Endothelial cell of umbilical vein (primary cell): ENCODE measurements around the gene MAP7D2. TPM values are rescaled to one million over a fixed set of nuclear protein-coding genes. Genes with fewer than 3 reads are reported as not detected.

Experiments used
- BruUV-seq: library from RNA; stranded (reverse); fragments of 400-500 nt; replicated peaks from 2 replicates; lab custom pipeline; 2021; lab: Mats Ljungman, UMichigan
- CTCF ChIA-PET: fragments of 300-600, 350-600 bp; sonication (Branson Sonifier 250); formaldehyde crosslinking; loops from one replicate; lab custom pipeline; 2021; ENCODE audit warnings: antibody characterized with exemption, inconsistent platforms; lab: Charles Lee
- POLR2A ChIA-PET: fragments of 300-600, 350-600 bp; sonication (Branson Sonifier 250); formaldehyde crosslinking; loops from one replicate; lab custom pipeline; 2021; ENCODE audit warnings: antibody characterized with exemption, inconsistent platforms; lab: Charles Lee
- DNase-seq: peaks from one replicate; pipeline ENCODE4 v3.0.0-alpha.2; 2011; ENCODE audit warnings: low read depth, low spot score
- FAIRE-seq: peaks from 2 replicates; lab custom pipeline; 2011; peaks lifted over from hg19 to GRCh38; lab: Jason Lieb, UNC
- H2AFZ ChIP-seq: 2 replicates; pipeline ENCODE4 v1.6.0; 2012; ENCODE audit warnings: low read depth, low read length, control low read depth, inconsistent platforms
- H3K27ac ChIP-seq: 2 replicates; pipeline ENCODE4 v1.5.1; 2011; ENCODE audit warnings: low read depth, mild to moderate bottlenecking, control low read depth, low read length, moderate library complexity; ENCODE audit not compliant: insufficient read depth
- H3K27me3 ChIP-seq, 2 experiments: 2 replicates each; pipeline versions ENCODE4 v1.6.0 to v1.6.1; 2011; ENCODE audit warnings: low read length in 2 of 2, mixed read lengths in 1 of 2; ENCODE audit not compliant: control insufficient read depth in 2 of 2, insufficient read depth in 2 of 2
- H3K36me3 ChIP-seq, 2 experiments: 2 replicates in 1 of 2; 3 replicates in 1 of 2; pipeline ENCODE4 v1.5.1; 2011; ENCODE audit warnings: low read length in 2 of 2, mild to moderate bottlenecking in 1 of 2, moderate library complexity in 1 of 2; ENCODE audit not compliant: control insufficient read depth in 2 of 2, insufficient read depth in 2 of 2; ENCODE audit errors: extremely low read depth in 1 of 2
- H3K4me1 ChIP-seq: 3 replicates; pipeline ENCODE4 v1.5.1; 2011; ENCODE audit warnings: mild to moderate bottlenecking, low read length; ENCODE audit not compliant: control insufficient read depth, insufficient read depth; ENCODE audit errors: extremely low read depth
- H3K4me2 ChIP-seq: 2 replicates; pipeline ENCODE4 v1.6.1; 2011; ENCODE audit warnings: low read length, control low read depth, mixed read lengths; ENCODE audit not compliant: insufficient read depth
- H3K4me3 ChIP-seq, 3 experiments: fragments of 200-600 bp in 1 of 3; sonication (generic), shearing (Covaris generic) in 1 of 3; replicated peaks in 1 of 3; 2 replicates each; pipeline ENCODE4 v1.5.1; 2011 to 2016; ENCODE audit warnings: control low read depth in 3 of 3, low read length in 3 of 3, mild to moderate bottlenecking in 2 of 3, inconsistent platforms in 1 of 3, low read depth in 1 of 3, moderate library complexity in 1 of 3; ENCODE audit not compliant: insufficient read depth in 1 of 3
- H3K79me2 ChIP-seq: 2 replicates; pipeline ENCODE4 v1.6.0; 2012; ENCODE audit warnings: low read length, inconsistent platforms; ENCODE audit not compliant: control insufficient read depth, insufficient read depth
- H3K9ac ChIP-seq: replicated peaks from 2 replicates; pipeline ENCODE3; 2011; ENCODE audit warnings: low read length, control low read depth; ENCODE audit not compliant: insufficient read depth; ENCODE audit errors: extremely low read depth
- H3K9me1 ChIP-seq: replicated peaks from 3 replicates; pipeline ENCODE4 v1.6.0; 2011; ENCODE audit warnings: mild to moderate bottlenecking, low read length; ENCODE audit not compliant: control insufficient read depth, insufficient read depth; ENCODE audit errors: extremely low read depth
- H3K9me3 ChIP-seq: replicated peaks from 2 replicates; pipeline ENCODE4 v1.5.1; 2012; ENCODE audit warnings: low read length, inconsistent platforms; ENCODE audit not compliant: control insufficient read depth, insufficient read depth
- H4K20me1 ChIP-seq: replicated peaks from 2 replicates; pipeline ENCODE3; 2011; ENCODE audit warnings: mild to moderate bottlenecking, low read length; ENCODE audit not compliant: control insufficient read depth, insufficient read depth; ENCODE audit errors: extremely low read depth
- EZH2 ChIP-seq: IDR thresholded peaks from 2 replicates; pipeline ENCODE4 v1.6.1; 2012; ENCODE audit warnings: borderline replicate concordance, low read depth, mild to moderate bottlenecking, moderate library complexity, low read length, inconsistent platforms; ENCODE audit not compliant: severe bottlenecking
- FOS ChIP-seq: IDR thresholded peaks from 2 replicates; pipeline ENCODE4 v1.6.1; 2011; ENCODE audit warnings: mild to moderate bottlenecking, low read length, moderate library complexity, borderline replicate concordance; ENCODE audit not compliant: insufficient read depth
- GATA2 ChIP-seq: IDR thresholded peaks from 2 replicates; pipeline ENCODE4 v1.7.0; 2011; ENCODE audit warnings: low read depth, mild to moderate bottlenecking, moderate library complexity, mixed read lengths, low read length; ENCODE audit not compliant: insufficient read length, insufficient read depth
- JUN ChIP-seq: IDR thresholded peaks from 2 replicates; pipeline ENCODE4 v1.6.1; 2011; ENCODE audit warnings: borderline replicate concordance, low read depth; ENCODE audit not compliant: insufficient read length, insufficient read depth
- MAX ChIP-seq: IDR thresholded peaks from 2 replicates; pipeline ENCODE4 v1.6.1; 2011; ENCODE audit not compliant: insufficient read depth, insufficient read length
- MYC ChIP-seq: IDR thresholded peaks from one replicate; pipeline ENCODE4 v1.6.1; 2011; ENCODE audit warnings: mild to moderate bottlenecking, low read depth, low read length
- POLR2A ChIP-seq: IDR thresholded peaks from 2 replicates; pipeline ENCODE4 v1.6.1; 2012; ENCODE audit warnings: low read depth, mild to moderate bottlenecking, control low read depth, low read length
- dilution Hi-C: fragments of 300-500 bp; cut with MboI; formaldehyde crosslinking; loops from one replicate; pipeline ENCODE4 v1.15.0; 2019; ENCODE audit warnings: low sequenced_read_pairs; ENCODE audit not compliant: extremely low pct_ligation_motif_present
- intact Hi-C: fragments of 100-400 bp; cut with micrococcal nuclease; formaldehyde crosslinking; loops from one replicate; pipeline ENCODE4 v1.10.0; 2022
- polyA plus RNA-seq, 4 experiments: library from polyadenylated mRNA; depleted of rRNA in 3 of 4; stranded (reverse) in 3 of 4; unstranded in 1 of 4; fragments of >200 nt; gene quantifications; 2 replicates each; pipeline versions ENCODE4 v1.2.1 to v1.2.3, GENCODE V29; 2011 to 2012; ENCODE audit warnings: missing spikeins in 1 of 4
- total RNA-seq: library from RNA; stranded (reverse); gene quantifications from 2 replicates; pipeline ENCODE4 v1.2.3, GENCODE V29; 2021
- TF ChIP-seq, protein P1 (sequence below), 2 donors: IDR thresholded peaks; 1 replicate in 1 of 2; 2 replicates in 1 of 2; pipeline ENCODE4 v1.5.1; 2011; ENCODE audit warnings: low read length in 2 of 2, mild to moderate bottlenecking in 2 of 2, moderate library complexity in 2 of 2, control low read depth in 1 of 2, inconsistent platforms in 1 of 2, low read depth in 1 of 2; ENCODE audit not compliant: insufficient read depth in 1 of 2; ENCODE audit errors: extremely low read depth in 1 of 2

Gene MAP7D2
- total and polyA plus RNA-seq, 2 donors (not counting 3 experiments of a cell fraction or from before 2014, with no cell fraction given), result 0.08 to 0.15 TPM

GRCh38 chrX:20016616-20016945 is 100.1 kb downstream of the MAP7D2 start:
- ChIA-PET CTCF (no interaction called here), POLR2A (no interaction called here)
- no peak overlapping the region for H3K4me3 ChIP-seq
- H3K79me2 ChIP-seq, result no peaks in the 10 kb centered on the region
- no peak overlapping the region for H3K9ac ChIP-seq
- no peaks in the 10 kb centered on the region for H3K36me3 ChIP-seq
- no peak for TF ChIP-seq MYC
- H3K27ac ChIP-seq, result no peak overlapping the region
- no peak overlapping the region for H2AFZ ChIP-seq
- no peaks in the 10 kb centered on the region for H3K27me3 ChIP-seq
- no peaks in the 10 kb centered on the region for H3K9me1 ChIP-seq
- no peaks in the 10 kb centered on the region for H3K9me3 ChIP-seq
- intact Hi-C loops (no loop called here), dilution Hi-C loops (no loop called here)
- H4K20me1 ChIP-seq, result no peaks in the 10 kb centered on the region
- BruUV-seq, result no TSS peak
- FAIRE-seq (no peak), DNase-seq (no peak)
- H3K4me1 ChIP-seq, result no peaks in the 10 kb centered on the region
- no peak overlapping the region for H3K4me2 ChIP-seq

DNA sequence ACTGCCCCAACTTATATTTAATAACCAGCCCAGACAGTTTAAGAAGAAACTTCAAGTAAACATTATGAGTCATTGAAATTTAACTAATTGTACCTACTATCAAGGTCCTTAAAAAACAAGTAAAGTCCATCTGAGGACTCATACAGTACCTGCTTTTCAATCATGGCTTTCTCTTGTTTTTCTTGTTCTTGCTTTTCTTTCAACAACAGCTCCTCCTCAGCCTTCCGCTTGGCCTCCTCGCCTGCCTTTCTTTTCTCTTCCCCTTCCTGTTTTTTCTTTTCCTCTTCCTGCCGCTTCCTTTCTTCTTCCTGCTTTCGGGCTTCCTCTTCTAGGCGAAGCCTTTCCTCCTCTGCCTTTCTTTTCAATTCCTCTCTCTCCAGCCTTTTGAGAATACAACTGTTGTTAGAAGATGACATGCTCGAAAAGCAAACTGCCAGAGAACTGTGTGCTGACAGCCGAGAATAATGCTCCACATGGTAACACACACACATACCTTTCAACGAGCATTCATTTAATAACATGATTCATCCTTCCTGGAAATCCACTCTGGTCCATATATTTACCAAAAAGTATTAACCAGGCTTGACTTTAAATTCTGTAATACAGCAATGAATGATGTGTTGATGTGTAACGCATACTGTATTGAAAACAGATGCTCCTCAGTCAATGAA is 100.6 kb downstream of the MAP7D2 start:
- FAIRE-seq (no peak), DNase-seq (no peak)
- POLR2A ChIA-PET, result no interaction called here
- no peak overlapping the region for H3K4me2 ChIP-seq
- no peaks in the 10 kb centered on the region for H4K20me1 ChIP-seq
- H3K9me3 ChIP-seq, result no peaks in the 10 kb centered on the region
- no TSS peak for BruUV-seq
- no peak overlapping the region for H3K27ac ChIP-seq
- no peaks in the 10 kb centered on the region for H3K9me1 ChIP-seq
- dilution Hi-C loops (no loop called here), intact Hi-C loops (no loop called here)
- CTCF ChIA-PET, result no interaction called here
- TF ChIP-seq, protein P1, sequence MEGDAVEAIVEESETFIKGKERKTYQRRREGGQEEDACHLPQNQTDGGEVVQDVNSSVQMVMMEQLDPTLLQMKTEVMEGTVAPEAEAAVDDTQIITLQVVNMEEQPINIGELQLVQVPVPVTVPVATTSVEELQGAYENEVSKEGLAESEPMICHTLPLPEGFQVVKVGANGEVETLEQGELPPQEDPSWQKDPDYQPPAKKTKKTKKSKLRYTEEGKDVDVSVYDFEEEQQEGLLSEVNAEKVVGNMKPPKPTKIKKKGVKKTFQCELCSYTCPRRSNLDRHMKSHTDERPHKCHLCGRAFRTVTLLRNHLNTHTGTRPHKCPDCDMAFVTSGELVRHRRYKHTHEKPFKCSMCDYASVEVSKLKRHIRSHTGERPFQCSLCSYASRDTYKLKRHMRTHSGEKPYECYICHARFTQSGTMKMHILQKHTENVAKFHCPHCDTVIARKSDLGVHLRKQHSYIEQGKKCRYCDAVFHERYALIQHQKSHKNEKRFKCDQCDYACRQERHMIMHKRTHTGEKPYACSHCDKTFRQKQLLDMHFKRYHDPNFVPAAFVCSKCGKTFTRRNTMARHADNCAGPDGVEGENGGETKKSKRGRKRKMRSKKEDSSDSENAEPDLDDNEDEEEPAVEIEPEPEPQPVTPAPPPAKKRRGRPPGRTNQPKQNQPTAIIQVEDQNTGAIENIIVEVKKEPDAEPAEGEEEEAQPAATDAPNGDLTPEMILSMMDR (IDR thresholded peaks at IDR 0.05; ENCODE audit: extremely low read depth in 1 of 2, insufficient read depth in 1 of 2, low read depth in 1 of 2, low read length in 2 of 2), result no peak
- TF ChIP-seq JUN, result no peak
- no peak for TF ChIP-seq MYC
- no peak for TF ChIP-seq POLR2A
- no peak for TF ChIP-seq MAX
- TF ChIP-seq FOS, result no peak
- TF ChIP-seq GATA2, result no peak
- TF ChIP-seq EZH2, result no peak
- no peaks in the 10 kb centered on the region for H3K36me3 ChIP-seq
- H2AFZ ChIP-seq, result no peak overlapping the region
- H3K79me2 ChIP-seq, result no peaks in the 10 kb centered on the region
- no peak overlapping the region for H3K4me3 ChIP-seq
- H3K9ac ChIP-seq, result no peak overlapping the region
- H3K4me1 ChIP-seq, result no peaks in the 10 kb centered on the region
- no peaks in the 10 kb centered on the region for H3K27me3 ChIP-seq
